ENCODE measurements around the gene GLDC.

The GLDC gene

DNA sequence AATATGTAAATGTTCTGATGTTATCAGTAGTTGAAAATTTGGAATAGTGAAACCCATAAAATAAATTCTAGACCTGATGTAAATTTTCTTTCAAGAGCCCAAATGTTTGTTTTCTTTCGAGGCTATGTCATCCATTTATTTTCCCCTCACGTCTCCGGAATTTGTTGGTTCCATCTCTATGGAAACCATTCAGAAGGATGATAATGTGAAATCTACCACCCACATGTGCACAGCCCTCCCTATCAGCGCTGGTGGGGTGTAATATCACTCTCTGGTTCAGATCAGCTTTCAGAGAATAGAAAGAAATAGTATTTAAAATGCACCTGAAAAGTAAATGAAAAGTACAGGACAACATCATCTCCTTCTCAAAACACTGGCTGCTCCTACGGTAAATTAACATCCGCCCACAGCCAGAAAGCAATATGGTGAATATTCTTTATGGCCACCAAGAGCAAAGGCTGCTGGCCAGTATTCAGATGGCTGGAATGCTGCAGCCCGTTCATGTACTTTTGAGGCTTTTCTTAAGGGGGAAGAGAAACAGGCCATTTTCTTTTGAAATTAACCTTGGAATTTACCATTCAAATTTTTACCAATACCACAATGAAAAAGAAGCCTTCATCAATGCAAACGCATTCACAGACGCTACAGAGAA, 28.5 kb downstream of the GLDC start:
- no peak for DNase-seq

- no peak for DNase-seq
Measured at GRCh38 chr9:6614489-6614888, 31.0 kb downstream of the GLDC start.

DNA sequence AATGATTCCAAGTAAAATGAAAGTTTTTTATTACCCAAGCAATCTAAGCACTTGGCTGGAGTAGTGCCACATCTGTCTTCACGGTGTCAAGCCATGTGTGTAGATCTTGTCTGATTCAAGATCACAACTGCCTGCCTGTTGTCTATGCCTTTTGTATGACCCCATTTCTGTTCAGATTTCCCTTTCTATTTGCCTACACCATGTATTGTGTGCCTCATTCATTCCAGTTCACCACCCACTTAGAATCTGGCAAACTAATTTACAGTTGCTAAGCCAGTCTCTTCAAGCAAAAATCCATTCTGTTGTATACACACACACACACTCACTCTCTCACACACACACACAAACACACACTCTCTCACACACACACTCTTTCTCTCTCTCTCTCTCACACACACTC, 33.7 kb downstream of the GLDC start:
- DNase-seq: no peak

GRCh38 chr9:6610073-6610472, 35.5 kb downstream of the GLDC start:
- no peak for DNase-seq

DNA sequence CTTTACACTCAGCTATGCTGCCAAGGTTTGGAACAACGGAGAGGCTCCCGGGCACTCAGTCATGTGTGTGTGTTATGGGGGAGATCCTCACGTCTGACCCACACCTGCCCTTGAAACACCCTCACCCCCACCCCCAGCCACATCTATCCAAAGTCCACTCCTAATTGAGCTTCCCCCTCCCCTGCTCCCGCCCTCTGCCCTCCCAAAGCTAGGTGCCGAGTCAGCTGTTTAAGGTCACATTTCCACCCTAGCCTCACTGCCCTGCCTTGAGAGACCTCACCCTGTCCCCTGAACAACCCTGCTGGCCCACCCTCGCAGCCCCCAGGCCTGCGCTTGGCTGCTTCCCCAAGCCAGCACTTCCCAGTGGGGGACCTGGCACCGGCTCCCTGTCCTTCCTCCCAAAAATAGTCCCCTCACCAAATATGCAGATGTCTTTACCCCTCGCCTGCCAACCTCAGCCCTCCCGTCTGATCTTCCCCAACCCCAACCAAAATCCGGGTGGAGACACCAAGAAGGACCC, 36.0 kb downstream of the GLDC start:
- no peak for DNase-seq

DNA sequence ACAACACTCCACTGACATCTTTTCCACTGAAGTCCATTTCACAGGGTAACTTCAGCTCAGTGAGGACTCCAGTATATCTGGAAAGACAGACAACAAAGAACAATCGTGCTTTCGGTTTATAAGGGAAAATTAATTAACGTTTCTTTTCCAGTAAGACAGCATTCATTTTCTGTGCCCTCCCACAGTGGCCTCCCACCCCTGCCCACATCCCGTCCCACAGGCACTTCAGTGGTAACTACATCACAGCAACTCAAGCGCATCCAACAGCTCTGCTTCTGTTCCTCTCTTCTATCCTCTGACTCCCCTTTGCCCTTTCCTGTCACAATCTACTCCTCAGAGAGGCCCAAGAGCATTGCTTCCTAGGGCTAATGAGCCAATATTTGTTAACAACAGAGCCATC, 40.3 kb downstream of the GLDC start:
- no peak for DNase-seq

DNA sequence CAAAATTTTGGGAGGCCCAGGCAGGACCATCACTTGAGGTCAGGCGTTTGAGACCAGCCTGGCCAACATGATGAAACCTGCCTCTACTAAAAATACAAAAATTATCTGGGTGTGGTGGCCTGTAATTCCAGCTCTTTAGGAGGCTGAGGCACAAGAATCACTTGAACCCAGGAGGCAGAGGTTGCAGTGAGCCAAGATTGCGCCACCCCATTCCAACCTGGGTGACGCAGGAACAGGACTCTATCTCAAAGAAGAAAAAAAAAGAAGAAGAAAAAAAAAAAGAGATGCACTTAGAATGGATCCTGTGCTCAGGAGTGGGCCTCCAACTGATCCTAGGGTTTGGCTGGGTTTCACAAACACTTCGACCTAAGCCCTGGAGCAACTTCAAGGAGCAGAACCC, 45.1 kb downstream of the GLDC start:
- DNase-seq: no peak

DNA sequence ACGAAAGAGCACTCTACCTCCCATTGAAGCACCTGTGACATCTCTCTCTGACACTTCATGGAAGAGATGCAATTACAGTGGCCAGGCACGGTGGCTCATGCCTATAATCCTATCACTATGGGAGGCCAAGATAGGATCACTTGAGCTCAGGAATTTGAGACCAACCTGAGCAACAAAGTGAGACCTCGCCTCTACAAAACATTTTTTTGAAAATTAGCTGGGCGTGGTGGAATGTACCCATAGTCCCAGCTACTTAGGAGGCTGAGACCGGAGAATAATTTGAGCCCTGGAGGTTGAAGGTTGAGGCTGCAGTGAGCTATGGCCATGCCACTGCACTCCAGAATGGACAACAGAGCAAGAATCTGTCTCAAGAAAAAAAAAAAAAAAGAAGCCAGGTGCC, 45.5 kb downstream of the GLDC start:
- no peak for DNase-seq

DNA sequence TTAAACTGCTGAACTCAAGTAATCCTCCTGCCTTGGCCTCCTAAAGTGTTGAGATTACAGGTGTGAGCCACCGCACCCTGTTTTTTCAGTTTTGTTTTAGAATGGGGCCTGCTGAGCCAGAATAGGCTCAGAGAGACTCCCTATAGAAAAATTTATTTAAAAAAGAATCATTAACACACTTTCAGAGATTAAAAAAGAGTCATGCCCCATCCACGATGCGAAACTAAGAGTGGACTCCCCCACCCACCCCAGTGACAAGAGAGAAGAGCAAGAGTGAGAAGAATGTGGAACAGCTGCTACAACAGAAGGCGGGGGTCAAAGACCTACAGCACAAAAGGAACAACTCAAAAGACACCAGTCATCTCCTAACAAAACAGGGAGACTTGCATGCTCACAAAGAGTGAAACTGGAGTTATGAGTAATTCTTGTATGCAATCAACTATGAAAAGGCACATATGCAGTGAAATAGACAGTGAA, 47.2 kb downstream of the GLDC start:
- DNase-seq: no peak

GRCh38 chr9:6592791-6593190, 52.7 kb downstream of the GLDC start:
- no peak for DNase-seq

DNA sequence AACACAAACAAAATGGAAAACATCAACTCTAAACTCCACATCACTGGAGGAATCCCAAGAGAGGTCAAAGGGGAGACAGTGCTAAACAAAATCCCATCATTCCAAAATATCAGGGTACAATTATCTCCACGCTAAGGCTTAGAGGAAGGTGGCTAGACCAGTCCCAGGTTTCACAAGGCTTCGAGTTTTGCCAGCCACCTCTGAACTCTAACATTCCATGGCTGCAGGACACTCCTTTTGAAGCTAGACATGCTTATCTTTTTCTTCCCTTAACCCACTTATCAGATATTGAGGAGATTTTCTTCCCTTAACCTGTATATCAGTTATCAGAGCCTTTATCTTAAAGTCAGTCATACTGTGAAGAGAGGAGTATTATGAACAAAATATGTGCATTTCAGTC, 53.3 kb downstream of the GLDC start:
- no peak for DNase-seq

GRCh38 chr9:6590772-6591384, 54.7 kb downstream of the GLDC start:
- DNase-seq: no peak

- no peak for DNase-seq
Measured at GRCh38 chr9:6590334-6590733, 55.2 kb downstream of the GLDC start.

GRCh38 chr9:6584881-6585597, 60.5 kb downstream of the GLDC start:
- no peak for DNase-seq

DNA sequence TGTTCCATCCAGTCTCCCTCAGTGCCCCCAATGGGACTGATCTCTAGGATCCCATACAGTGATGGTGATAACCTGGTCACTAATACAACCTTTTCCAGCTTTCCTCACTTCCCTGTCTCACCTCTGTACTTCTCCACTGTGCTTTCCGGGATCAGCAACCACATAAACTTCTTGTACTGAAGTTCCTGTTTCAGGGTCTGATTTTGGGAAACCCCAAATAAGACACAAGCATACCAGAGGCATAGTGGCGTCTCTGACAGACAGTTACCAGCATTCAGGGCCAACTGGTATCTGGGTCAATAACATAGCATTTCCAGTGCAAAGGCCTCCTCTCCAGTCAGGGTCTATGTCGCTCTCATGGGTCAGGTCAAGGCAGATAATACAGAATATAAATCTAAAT, 64.3 kb downstream of the GLDC start:
- DNase-seq: no peak

GRCh38 chr9:6579613-6580012, 65.9 kb downstream of the GLDC start:
- DNase-seq: no peak

- no peak for DNase-seq
Measured at GRCh38 chr9:6576987-6577386, 68.5 kb downstream of the GLDC start.

GRCh38 chr9:6575324-6576034, 70.0 kb downstream of the GLDC start:
- DNase-seq: no peak

- DNase-seq: no peak
Measured at GRCh38 chr9:6567140-6567591, 78.4 kb downstream of the GLDC start.

DNA sequence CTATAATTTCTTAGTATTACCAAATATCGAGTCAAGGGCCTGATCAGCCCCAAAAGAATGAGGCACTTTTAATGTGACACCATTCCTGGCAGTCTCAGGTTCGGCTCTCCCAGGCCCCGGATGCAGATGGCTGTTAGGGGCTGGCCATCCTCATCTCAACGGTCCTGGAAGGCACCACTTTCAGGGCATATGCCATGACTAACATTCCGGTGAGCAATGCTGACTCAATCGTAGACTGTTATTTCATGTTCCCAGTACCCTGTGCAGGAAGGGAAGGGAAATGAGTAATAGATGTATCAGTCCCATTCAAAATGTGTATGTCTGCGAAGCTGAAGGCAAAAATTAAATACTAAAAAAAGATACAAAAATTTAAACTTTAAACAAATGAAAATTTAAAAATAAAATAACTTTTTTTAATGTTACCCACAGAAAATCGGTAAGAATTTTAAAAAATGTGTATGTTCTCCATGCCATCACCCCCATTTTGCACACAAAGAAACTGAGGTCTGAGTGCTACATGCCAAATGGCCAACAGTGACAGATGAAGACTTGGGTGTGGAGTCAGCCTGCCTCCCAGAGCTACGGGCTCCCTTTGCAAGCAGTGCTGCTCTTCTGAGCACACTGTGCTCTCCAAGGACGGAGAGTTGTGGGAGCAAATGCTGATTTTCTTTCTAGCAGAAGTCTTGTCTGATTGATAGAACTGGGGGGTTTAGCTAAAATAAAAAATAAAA, 79.0 kb downstream of the GLDC start:
- no peak for DNase-seq

GRCh38 chr9:6565312-6565711, 80.2 kb downstream of the GLDC start:
- no peak for DNase-seq

DNA sequence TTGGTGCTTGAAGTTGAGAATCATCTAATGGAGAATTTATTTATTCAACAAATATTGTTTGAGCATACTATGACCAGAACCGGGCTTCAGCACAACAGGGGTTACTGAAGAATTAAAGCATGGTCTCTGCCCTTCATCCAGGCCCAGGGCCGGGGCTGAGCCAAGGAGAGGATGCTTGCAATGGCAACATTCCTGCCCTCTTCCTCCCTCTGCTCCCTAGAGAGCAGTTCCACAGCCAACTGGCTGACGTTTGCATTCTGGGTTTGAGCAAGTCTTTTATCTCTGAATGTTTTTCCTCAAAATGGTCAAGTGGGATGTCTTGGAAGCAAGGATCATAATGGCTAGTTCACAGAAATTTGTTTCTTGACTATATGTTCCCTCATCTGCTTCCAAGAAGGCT, 80.7 kb downstream of the GLDC start:
- no peak for DNase-seq

GRCh38 chr9:6564360-6564759, 81.2 kb downstream of the GLDC start:
- DNase-seq: no peak
